Prostate gland (tissue), 2 donors: ENCODE results near the gene KIAA1671. TPM values are rescaled to one million over a fixed set of nuclear protein-coding genes. Genes with fewer than 3 reads are reported as not detected.

Source experiments
- DNase-seq: peaks from one replicate; pipeline ENCODE4 v3.0.0-alpha.2; 2019; ENCODE audit warnings: low spot score
- H3K27ac ChIP-seq, 2 donors: fragments of 200-600 bp; sonication (generic); 2 replicates each; pipeline ENCODE4 v1.5.1; 2017 to 2019
- H3K27me3 ChIP-seq: fragments of 200-600 bp; sonication (generic); replicated peaks from 2 replicates; pipeline ENCODE4 v1.5.1; 2019; ENCODE audit not compliant: insufficient read depth
- H3K36me3 ChIP-seq, 2 donors: fragments of 200-600 bp; sonication (generic); 1 replicate in 1 of 2; 2 replicates in 1 of 2; pipeline versions ENCODE4 v1.5.1 to v1.8.1; 2017 to 2019
- H3K4me1 ChIP-seq: fragments of 200-600 bp; sonication (generic); replicated peaks from 2 replicates; pipeline ENCODE4 v1.5.1; 2019
- H3K4me3 ChIP-seq, 2 donors: fragments of 200-600 bp; sonication (generic); 2 replicates each; pipeline ENCODE4 v1.5.1; 2017 to 2019
- H3K9me3 ChIP-seq: fragments of 200-600 bp; sonication (generic); 2 replicates; pipeline ENCODE4 v1.5.1; 2017
- POLR2A ChIP-seq: fragments of 450-650 bp; IDR thresholded peaks from one replicate; pipeline ENCODE4 v1.6.1; 2016; ENCODE audit warnings: antibody characterized with exemption, mild to moderate bottlenecking
- POLR2AphosphoS5 ChIP-seq: sonication (generic); formaldehyde crosslinking; IDR thresholded peaks from one replicate; pipeline ENCODE4 v1.6.1; 2017; ENCODE audit warnings: antibody characterized with exemption
- WGBS: methylation state at CpG from one replicate; pipeline ENCODE4 v1.1.5; 2018; 5-methylcytosine and 5-hydroxymethylcytosine counted together
- intact Hi-C: fragments of 100-400 bp; cut with DNase I; formaldehyde crosslinking; loops from one replicate; pipeline ENCODE4 v1.14.2; 2022
- total RNA-seq, 2 donors: library from RNA; depleted of rRNA; stranded (reverse); fragments of >200 nt; gene quantifications; one replicate each; pipeline ENCODE4 v1.1.0, GENCODE V29; 2016
- TF ChIP-seq, protein P1 (sequence below), 4 experiments: fragments of 200-600 bp in 2 of 4; fragments of 450-650 bp in 2 of 4; sonication (generic) in 2 of 4; IDR thresholded peaks; 1 replicate in 3 of 4; 2 replicates in 1 of 4; pipeline ENCODE4 v1.5.1; 2016 to 2019; ENCODE audit warnings: antibody characterized with exemption in 4 of 4, mild to moderate bottlenecking in 2 of 4, moderate library complexity in 2 of 4

Gene KIAA1671
- total RNA-seq, 2 donors from 2014 or later: 44.8 to 53.1 TPM

DNA sequence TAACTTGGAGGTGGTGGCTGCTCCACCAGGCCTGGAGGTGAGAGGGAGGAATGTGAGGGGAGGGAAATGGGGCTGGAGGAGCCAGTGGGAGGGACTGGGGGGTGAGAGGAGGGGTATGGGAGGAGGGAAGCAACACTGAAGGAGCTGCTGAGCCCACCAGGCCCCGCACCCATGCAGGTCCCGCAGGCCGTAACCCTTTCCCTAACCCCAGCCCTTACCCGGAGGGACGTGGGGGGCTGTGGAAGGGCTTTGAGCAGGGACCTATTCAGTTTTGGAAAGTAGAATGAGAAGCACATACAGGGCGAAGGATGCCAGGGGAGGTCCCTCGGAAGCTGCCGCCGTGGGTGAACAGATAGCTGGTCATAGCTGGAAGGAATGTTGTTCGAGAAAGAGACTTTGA is 213.3 kb downstream of the KIAA1671 start:
- no peak for DNase-seq
- TF ChIP-seq, protein P1, sequence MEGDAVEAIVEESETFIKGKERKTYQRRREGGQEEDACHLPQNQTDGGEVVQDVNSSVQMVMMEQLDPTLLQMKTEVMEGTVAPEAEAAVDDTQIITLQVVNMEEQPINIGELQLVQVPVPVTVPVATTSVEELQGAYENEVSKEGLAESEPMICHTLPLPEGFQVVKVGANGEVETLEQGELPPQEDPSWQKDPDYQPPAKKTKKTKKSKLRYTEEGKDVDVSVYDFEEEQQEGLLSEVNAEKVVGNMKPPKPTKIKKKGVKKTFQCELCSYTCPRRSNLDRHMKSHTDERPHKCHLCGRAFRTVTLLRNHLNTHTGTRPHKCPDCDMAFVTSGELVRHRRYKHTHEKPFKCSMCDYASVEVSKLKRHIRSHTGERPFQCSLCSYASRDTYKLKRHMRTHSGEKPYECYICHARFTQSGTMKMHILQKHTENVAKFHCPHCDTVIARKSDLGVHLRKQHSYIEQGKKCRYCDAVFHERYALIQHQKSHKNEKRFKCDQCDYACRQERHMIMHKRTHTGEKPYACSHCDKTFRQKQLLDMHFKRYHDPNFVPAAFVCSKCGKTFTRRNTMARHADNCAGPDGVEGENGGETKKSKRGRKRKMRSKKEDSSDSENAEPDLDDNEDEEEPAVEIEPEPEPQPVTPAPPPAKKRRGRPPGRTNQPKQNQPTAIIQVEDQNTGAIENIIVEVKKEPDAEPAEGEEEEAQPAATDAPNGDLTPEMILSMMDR (IDR thresholded peaks at IDR 0.05): no peak
- TF ChIP-seq POLR2AphosphoS5: no peak
- TF ChIP-seq POLR2A: no peak
- no peaks in the 10 kb centered on the region for H3K27me3 ChIP-seq
- no peaks in the 10 kb centered on the region for H3K9me3 ChIP-seq
- H3K36me3 ChIP-seq: no peaks in the 10 kb centered on the region
- intact Hi-C loops: no loop called here
- H3K4me3 ChIP-seq: no peak overlapping the region
- no peaks in the 10 kb centered on the region for H3K4me1 ChIP-seq
- 96% methylated on average over 10 of the region's 10 CpGs for WGBS
- no peak overlapping the region for H3K27ac ChIP-seq

DNA sequence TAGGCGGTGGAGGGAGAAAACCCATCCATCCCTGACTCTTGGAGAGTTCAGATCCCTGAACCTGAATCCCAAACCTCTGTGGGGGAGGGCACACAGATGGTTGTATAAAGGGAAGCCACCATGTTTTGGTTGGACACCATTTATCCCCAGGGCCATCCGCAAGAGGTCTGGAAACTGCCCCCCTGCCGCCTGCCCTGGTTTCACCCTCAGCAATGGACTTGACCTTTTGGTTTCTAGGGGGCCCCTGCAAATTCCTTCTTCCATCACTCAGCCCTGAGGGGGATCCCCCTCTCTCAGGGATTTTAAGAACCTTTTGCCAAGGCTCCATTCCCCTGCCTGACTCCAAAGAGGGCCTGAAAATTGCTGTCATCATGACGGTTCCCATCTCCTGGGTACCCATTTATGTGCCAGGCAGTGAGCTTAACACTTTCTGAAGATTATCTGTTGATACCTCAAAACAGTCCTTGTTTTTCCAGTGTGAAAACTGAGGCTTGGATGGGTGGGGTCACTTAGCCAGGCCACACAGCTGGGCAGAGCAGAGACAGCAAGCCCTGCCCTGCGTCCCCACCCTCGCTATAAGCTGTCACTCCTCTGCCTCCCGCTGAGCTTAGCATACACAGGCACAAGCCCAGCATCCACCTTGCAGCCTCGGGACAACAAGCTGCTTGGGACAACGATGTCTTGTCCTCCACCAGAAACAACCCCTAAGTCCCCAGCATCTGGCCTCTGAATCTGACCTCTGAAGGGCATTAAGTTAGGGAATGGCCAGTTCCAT is 213.9 kb downstream of the KIAA1671 start:
- no peaks in the 10 kb centered on the region for H3K9me3 ChIP-seq
- intact Hi-C loops: no loop called here
- no peak for DNase-seq
- H3K27me3 ChIP-seq: no peaks in the 10 kb centered on the region
- H3K4me1 ChIP-seq: no peaks in the 10 kb centered on the region
- no peaks in the 10 kb centered on the region for H3K36me3 ChIP-seq
- TF ChIP-seq, protein P1 (IDR thresholded peaks at IDR 0.05): no peak
- TF ChIP-seq POLR2AphosphoS5: no peak
- TF ChIP-seq POLR2A: no peak
- WGBS: 83% methylated on average over 9 of the region's 9 CpGs
- no peak overlapping the region for H3K27ac ChIP-seq
- H3K4me3 ChIP-seq: no peak overlapping the region

DNA sequence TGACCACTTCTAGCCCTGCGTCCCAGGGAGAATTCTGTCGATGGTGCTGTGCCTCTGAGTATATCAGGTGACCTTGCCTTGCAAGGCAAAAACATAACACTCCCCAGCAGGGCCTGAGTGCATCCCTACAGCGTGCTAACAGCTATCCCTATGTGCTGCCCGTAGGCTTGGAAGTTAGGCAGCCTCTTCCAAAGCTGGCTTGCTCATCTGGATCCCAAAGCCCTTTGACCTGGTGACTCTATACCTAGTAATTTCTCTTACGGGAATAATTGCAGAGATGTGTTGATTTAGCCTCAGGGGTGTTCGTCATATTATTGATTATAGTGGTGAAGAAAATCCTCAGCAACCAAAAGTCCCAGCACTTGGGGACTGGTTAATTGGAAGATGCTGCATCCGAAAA is 214.6 kb downstream of the KIAA1671 start:
- Histone ChIP-seq H3K36me3 (no peaks in the 10 kb centered on the region), H3K27ac (no peak overlapping the region), H3K4me1 (no peaks in the 10 kb centered on the region), H3K27me3 (no peaks in the 10 kb centered on the region), H3K4me3 (no peak overlapping the region), H3K9me3 (no peaks in the 10 kb centered on the region)
- no peak for TF ChIP-seq POLR2A
- TF ChIP-seq, protein P1 (IDR thresholded peaks at IDR 0.05): no peak
- no peak for DNase-seq
- 87% methylated on average over 7 of the region's 7 CpGs for WGBS
- intact Hi-C loops: no loop called here

DNA sequence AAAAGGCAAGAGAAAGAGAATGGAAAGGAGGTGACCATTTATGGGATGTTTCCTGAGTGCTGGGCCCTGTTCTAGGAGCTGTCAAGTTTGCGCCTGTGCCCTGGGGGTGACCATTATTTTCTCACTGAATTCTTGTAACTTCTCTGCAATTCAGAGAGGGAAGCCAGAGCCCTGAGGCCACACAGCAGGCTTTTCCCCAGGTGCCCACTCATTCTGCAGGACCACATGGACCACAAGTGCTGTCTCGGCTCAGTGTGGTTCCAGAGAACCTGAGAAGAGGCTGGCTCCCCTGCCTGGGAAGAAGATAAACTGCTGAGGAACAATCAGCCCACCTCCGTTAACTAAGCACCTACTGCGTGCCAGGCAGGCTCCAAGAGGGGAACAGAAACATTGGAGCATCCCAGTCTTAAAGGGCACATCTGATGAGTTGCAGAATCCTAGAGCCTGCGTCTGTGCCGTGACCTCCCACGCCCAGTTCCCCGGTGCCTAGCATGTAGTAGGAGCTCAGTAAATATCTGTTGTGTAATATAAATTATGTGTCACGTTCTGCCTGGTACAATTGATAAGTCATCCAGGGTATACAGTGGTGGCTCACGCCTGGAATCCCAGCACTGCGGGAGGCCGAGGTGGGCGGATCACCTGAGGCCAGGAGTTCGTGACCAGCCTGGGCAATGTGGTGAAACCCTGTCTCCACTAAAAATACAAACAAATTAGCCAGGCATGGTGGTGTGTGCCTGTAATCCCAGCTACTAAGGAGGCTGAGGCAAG is 215.5 kb downstream of the KIAA1671 start:
- Histone ChIP-seq H3K9me3 (no peaks in the 10 kb centered on the region), H3K27ac (no peak overlapping the region), H3K4me3 (no peak overlapping the region), H3K27me3 (no peaks in the 10 kb centered on the region), H3K36me3 (no peaks in the 10 kb centered on the region), H3K4me1 (no peaks in the 10 kb centered on the region)
- intact Hi-C loops: no loop called here
- no peak for DNase-seq
- 91% methylated on average over 14 of the region's 14 CpGs for WGBS
- TF ChIP-seq, protein P1 (IDR thresholded peaks at IDR 0.05): no peak
- TF ChIP-seq POLR2A (no peak), POLR2AphosphoS5 (no peak)
